Subcutaneous adipose tissue (tissue), 4 donors: ENCODE results near the gene TNNT1. TPM values are rescaled to one million over a fixed set of nuclear protein-coding genes. Genes with fewer than 3 reads are reported as not detected.

Source experiments
- small RNA-seq: library from RNA; depleted of rRNA; stranded (forward); fragments of <200 nt; gene quantifications from one replicate; pipeline ENCODE3, GENCODE V24; 2016
- total RNA-seq, 4 donors: library from RNA; depleted of rRNA; stranded (reverse); fragments of >200 nt; gene quantifications; one replicate each; pipeline ENCODE4 v1.1.0, GENCODE V29; 2016
- TF ChIP-seq, protein P1 (sequence below): fragments of 450-650 bp; IDR thresholded peaks from one replicate; pipeline ENCODE4 v1.5.1; 2016; ENCODE audit warnings: low read depth, mild to moderate bottlenecking, control low read depth, antibody characterized with exemption, moderate library complexity

TNNT1 gene
- total RNA-seq, 4 donors from 2014 or later: 17.5 TPM; not detected in 3

DNA sequence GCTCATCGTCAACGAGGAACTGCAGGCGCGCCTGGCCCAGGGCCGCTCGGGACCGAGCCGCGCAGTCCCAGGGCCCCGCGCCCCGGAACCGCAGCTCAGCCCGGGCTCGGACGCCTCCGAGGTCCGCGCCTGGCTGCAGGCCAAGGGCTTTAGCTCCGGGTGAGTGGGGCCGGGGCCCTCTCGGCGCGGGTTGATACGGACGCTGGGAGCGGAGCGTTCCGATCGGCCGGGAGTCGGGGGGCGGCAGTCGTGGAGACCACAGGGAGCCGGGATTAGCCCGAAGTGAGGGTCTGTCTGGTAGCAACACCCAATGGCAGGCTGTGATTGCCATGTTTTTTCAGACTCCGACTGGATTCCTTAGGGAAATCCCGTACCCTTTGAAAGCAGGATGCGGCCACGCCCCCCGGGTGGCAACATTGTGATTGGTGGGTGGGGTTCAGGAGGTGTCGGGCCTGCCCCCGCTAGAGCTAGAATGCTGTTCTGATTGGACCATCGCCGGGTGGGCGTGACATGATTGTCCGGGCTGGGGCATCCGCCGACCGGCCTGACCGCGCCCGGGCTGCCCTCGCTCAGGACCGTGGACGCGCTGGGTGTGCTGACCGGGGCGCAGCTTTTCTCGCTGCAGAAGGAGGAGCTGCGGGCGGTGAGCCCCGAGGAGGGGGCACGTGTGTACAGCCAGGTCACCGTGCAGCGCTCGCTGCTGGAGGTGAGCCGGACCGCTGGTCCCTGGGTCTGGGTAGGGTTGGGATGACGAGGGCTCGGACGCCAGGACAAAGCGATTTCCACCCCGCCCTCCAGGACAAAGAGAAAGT is 62.1 kb downstream of the TNNT1 start:
- TF ChIP-seq, protein P1, sequence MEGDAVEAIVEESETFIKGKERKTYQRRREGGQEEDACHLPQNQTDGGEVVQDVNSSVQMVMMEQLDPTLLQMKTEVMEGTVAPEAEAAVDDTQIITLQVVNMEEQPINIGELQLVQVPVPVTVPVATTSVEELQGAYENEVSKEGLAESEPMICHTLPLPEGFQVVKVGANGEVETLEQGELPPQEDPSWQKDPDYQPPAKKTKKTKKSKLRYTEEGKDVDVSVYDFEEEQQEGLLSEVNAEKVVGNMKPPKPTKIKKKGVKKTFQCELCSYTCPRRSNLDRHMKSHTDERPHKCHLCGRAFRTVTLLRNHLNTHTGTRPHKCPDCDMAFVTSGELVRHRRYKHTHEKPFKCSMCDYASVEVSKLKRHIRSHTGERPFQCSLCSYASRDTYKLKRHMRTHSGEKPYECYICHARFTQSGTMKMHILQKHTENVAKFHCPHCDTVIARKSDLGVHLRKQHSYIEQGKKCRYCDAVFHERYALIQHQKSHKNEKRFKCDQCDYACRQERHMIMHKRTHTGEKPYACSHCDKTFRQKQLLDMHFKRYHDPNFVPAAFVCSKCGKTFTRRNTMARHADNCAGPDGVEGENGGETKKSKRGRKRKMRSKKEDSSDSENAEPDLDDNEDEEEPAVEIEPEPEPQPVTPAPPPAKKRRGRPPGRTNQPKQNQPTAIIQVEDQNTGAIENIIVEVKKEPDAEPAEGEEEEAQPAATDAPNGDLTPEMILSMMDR: no peak

DNA sequence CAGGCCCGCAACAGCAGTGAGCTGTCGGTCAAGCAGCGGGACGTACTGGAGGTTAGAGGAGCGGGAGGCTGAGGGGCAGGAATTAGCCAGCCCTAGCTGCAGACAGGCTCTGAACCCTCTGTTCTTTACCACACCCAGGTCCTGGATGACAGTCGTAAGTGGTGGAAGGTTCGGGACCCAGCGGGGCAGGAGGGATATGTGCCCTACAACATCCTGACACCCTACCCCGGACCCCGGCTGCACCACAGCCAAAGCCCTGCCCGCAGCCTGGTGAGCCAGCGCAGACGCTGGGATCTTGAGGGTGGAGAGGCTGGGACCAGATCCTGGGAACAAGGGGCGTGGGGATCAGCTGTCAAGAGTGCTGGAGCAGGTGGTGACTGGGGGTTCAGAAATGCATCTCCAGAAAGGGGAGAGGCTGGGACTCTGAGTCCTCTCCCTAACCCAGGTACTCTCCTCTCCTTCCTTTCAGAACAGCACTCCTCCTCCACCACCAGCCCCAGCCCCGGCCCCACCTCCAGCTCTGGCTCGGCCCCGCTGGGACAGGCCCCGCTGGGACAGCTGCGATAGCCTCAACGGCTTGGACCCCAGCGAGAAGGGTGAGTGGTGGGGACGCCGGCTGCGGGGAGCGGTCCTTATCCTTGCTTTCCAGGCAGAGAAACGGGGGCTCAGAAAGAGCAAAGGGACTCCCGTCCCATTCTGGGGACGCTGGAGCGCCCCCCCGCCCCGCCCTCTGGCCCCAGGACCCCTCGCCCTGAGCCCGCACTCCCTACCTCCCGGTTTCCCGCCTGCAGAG is 62.9 kb downstream of the TNNT1 start:
- TF ChIP-seq, protein P1: no peak

DNA sequence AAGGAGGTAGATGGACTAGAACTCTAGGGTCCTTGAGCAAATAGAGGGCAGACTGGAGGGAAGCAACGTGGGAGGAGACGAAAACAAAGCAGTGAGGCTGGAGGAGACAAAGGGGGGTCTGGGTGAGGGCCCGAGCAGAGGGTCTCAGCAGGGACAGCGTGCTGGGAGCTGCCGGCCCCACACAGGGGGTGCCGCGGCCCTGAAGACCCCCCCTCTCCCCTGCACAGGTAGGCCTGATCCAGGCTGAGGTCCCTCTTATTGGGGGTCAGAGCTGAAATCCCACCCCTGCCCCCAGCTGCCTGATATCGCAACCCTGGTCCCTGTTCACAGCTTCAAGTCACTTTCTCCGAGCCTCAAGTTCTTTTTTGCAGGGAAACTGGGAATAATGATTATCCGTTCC is 64.6 kb downstream of the TNNT1 start:
- TF ChIP-seq, protein P1: no peak

DNA sequence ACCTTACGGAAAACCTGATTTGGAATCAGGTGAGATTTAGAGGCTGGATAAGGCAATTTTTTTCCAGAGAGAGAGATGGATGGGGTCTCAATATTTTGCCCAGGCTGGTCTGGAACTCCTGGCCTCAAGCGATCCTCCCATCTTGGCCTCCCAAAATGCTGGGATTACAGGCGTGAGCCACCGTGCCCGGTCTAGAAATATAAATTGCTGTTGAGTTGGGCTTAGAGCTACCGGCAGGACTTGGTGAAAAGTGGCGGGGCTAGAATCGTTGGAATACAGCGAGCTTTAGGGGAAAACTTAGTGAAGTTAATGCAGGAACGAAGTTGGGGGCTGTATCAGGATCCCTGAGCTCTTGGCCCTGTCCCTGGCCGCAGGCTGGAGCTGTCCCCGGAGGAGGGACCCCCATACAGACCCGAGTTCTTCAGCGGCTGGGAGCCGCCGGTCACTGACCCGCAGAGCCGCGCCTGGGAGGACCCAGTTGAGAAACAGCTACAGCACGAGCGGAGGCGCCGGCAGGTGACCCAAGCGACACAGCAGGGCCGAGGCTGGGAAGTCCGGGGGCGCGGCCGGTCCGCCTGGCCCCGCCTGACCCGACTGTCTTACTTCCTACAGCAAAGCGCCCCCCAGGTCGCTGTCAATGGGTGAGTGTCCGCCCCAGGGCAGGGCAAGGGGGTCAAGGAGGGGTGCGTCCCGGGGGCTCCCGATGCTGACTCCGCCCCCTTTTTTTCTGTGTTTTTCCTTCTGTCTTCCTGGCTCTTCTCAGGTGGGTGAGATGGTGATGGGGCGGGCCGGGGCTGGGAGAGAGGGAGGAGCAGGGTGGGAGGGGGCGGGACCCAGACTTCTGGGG is 65.8 kb downstream of the TNNT1 start:
- TF ChIP-seq, protein P1: no peak

Small RNA genes within 50 kb of the gene (small RNA-seq; reads per million reads assigned to genes)
- gene MIR7975: not detected
- gene RF01210: not detected

Other genes with a start within 250 kb of the TNNT1 start
- gene NCR1, start 243.1 kb downstream of the TNNT1 start, total RNA-seq: under 1 TPM in 1 of 4 donors, not detected in 3; 0.85 TPM
- gene NLRP7, start 201.7 kb downstream of the TNNT1 start, total RNA-seq: not detected
- gene NLRP2, start 182.8 kb downstream of the TNNT1 start, total RNA-seq: 1 to 10 TPM in 2 of 4 donors, under 1 TPM in 1, not detected in 1; 0.68 to 1.3 (median 1.1) TPM
- gene GP6, start 110.9 kb downstream of the TNNT1 start, total RNA-seq: not detected
- 10 to 100 TPM in 1 of 4 donors, 1 to 10 TPM in 3; 2.6 to 14.3 (median 6.0) TPM for gene RDH13, start 86.1 kb downstream of the TNNT1 start, total RNA-seq
- under 1 TPM in 3 of 4 donors, not detected in 1; 0.33 to 0.66 (median 0.51) TPM for gene EPS8L1, start 73.3 kb downstream of the TNNT1 start, total RNA-seq
- gene PPP1R12C, start 31.6 kb downstream of the TNNT1 start, total RNA-seq: 100 to 1,000 TPM in 1 of 4 donors, 10 to 100 TPM in 3; 30.0 to 149 (median 69.6) TPM
- gene TNNI3, start 8.5 kb upstream of the TNNT1 start, total RNA-seq: not detected
- gene DNAAF3, start 17.4 kb upstream of the TNNT1 start, total RNA-seq: under 1 TPM in 2 of 4 donors, not detected in 2; 0.34 to 0.88 TPM
- gene SYT5, start 31.1 kb upstream of the TNNT1 start, total RNA-seq: not detected
- gene PTPRH, start 60.3 kb upstream of the TNNT1 start, total RNA-seq: 1 to 10 TPM in 2 of 4 donors, under 1 TPM in 2; 0.19 to 2.9 (median 1.3) TPM
- gene TMEM86B, start 79.6 kb upstream of the TNNT1 start, total RNA-seq: 1 to 10 TPM in 1 of 4 donors, under 1 TPM in 1, not detected in 2; 0.22 to 2.3 TPM
- gene PPP6R1, start 109.8 kb upstream of the TNNT1 start, total RNA-seq: 10 to 100 TPM; 23.6 to 42.8 (median 26.6) TPM
- 10 to 100 TPM in 2 of 4 donors, 1 to 10 TPM in 2; 4.9 to 17.9 (median 10.4) TPM for gene HSPBP1, start 130.9 kb upstream of the TNNT1 start, total RNA-seq
- 1 to 10 TPM in 1 of 4 donors, under 1 TPM in 1, not detected in 2; 0.38 to 1.1 TPM for gene BRSK1, start 134.8 kb upstream of the TNNT1 start, total RNA-seq
- gene TMEM150B, start 176.1 kb upstream of the TNNT1 start, total RNA-seq: 10 to 100 TPM in 3 of 4 donors, 1 to 10 TPM in 1; 10.0 to 17.8 (median 14.4) TPM
- 10 to 100 TPM in 1 of 4 donors, 1 to 10 TPM in 3; 7.0 to 24.1 (median 8.0) TPM for gene KMT5C, start 190.7 kb upstream of the TNNT1 start, total RNA-seq
- not detected for gene COX6B2, start 205.5 kb upstream of the TNNT1 start, total RNA-seq
- gene GARIN5B, start 214.1 kb upstream of the TNNT1 start, total RNA-seq: not detected
- not detected for gene IL11, start 221.3 kb upstream of the TNNT1 start, total RNA-seq
- gene TMEM190, start 227.6 kb upstream of the TNNT1 start, total RNA-seq: not detected
- 1 to 10 TPM in 1 of 4 donors, under 1 TPM in 1, not detected in 2; 0.44 to 2.8 TPM for gene TMEM238, start 235.1 kb upstream of the TNNT1 start, total RNA-seq
- gene RPL28, start 236.7 kb upstream of the TNNT1 start, total RNA-seq: 100 to 1,000 TPM; 283 to 590 (median 367) TPM